Neural cell (in vitro differentiated cells): Measurements from ENCODE around the gene NSMCE1. TPM values are rescaled to one million over a fixed set of nuclear protein-coding genes. Genes with fewer than 3 reads are reported as not detected.

Experiments used
- H2AFZ ChIP-seq: fragments of 200-600, 300-800 bp; sonication (generic), shearing (Covaris generic); 2 replicates; pipeline ENCODE4 v1.6.0; 2014; ENCODE audit warnings: low read depth, mild to moderate bottlenecking, antibody characterized with exemption, low read length, moderate library complexity
- H3F3A ChIP-seq: fragments of 200-600 bp; shearing (Covaris generic); 2 replicates; pipeline ENCODE4 v1.6.1; 2016; ENCODE audit warnings: mild to moderate bottlenecking, moderate library complexity, mixed read lengths, antibody characterized with exemption, low read length; ENCODE audit not compliant: insufficient read depth, poor library complexity, severe bottlenecking
- H3K27ac ChIP-seq: fragments of 200-600, 300-800 bp; sonication (generic), shearing (Covaris generic); 2 replicates; pipeline ENCODE4 v1.5.1; 2014; ENCODE audit warnings: mild to moderate bottlenecking, low read length, moderate library complexity
- H3K27me3 ChIP-seq: fragments of 300-800, 200-600 bp; sonication (generic), shearing (Covaris generic); 2 replicates; pipeline ENCODE4 v1.6.0; 2014; ENCODE audit warnings: mild to moderate bottlenecking, low read depth, low read length, moderate library complexity; ENCODE audit not compliant: insufficient read depth
- H3K36me3 ChIP-seq: fragments of 300-800, 200-600 bp; sonication (generic), shearing (Covaris generic); 2 replicates; pipeline ENCODE4 v1.5.1; 2014; ENCODE audit warnings: mild to moderate bottlenecking, antibody characterized with exemption, low read length, moderate library complexity; ENCODE audit not compliant: insufficient read depth
- H3K4me2 ChIP-seq: fragments of 300-800, 200-600 bp; sonication (generic), shearing (Covaris generic); 2 replicates; pipeline ENCODE4 v1.6.0; 2014; ENCODE audit warnings: mild to moderate bottlenecking, low read length
- H3K4me3 ChIP-seq: fragments of 300-800, 200-600 bp; sonication (generic), shearing (Covaris generic); 2 replicates; pipeline ENCODE4 v1.5.1; 2014; ENCODE audit warnings: mild to moderate bottlenecking, low read length, moderate library complexity
- H3K79me2 ChIP-seq: fragments of 200-600 bp; shearing (Covaris generic); replicated peaks from 2 replicates; pipeline ENCODE4 v1.6.0; 2014; ENCODE audit warnings: mild to moderate bottlenecking, low read length, moderate library complexity; ENCODE audit not compliant: insufficient read depth
- H3K9ac ChIP-seq: fragments of 300-800, 200-600 bp; sonication (generic), shearing (Covaris generic); 2 replicates; pipeline ENCODE4 v1.6.1; 2016; ENCODE audit warnings: mild to moderate bottlenecking, low read length, mixed read lengths
- H3K9me2 ChIP-seq: fragments of 200-600 bp; shearing (Covaris generic); 2 replicates; pipeline ENCODE4 v1.6.1; 2016; ENCODE audit warnings: mild to moderate bottlenecking, low read length, mixed read lengths; ENCODE audit not compliant: insufficient read depth
- H3K9me3 ChIP-seq: fragments of 200-600, 300-800 bp; sonication (generic), shearing (Covaris generic); 2 replicates; pipeline ENCODE4 v1.6.1; 2016; ENCODE audit warnings: mild to moderate bottlenecking, mixed run types, low read length, moderate library complexity, mixed read lengths
- H4K20me1 ChIP-seq: fragments of 200-600 bp; shearing (Covaris generic); 2 replicates; pipeline ENCODE4 v1.6.1; 2016; ENCODE audit warnings: mild to moderate bottlenecking, mixed run types; ENCODE audit not compliant: insufficient read depth
- CTCF ChIP-seq: fragments of 450-650 bp; IDR thresholded peaks from 2 replicates; pipeline ENCODE4 v1.5.1; 2014; ENCODE audit warnings: antibody characterized with exemption, mild to moderate bottlenecking, moderate library complexity; ENCODE audit not compliant: poor library complexity, severe bottlenecking
- EP300 ChIP-seq: fragments of 450-650 bp; conservative IDR thresholded peaks from 2 replicates; pipeline ENCODE4 v1.6.1; 2014; ENCODE audit warnings: antibody characterized with exemption, mild to moderate bottlenecking, moderate library complexity; ENCODE audit not compliant: poor library complexity, severe bottlenecking
- EZH2 ChIP-seq: fragments of 200-600, 300-800 bp; shearing (Covaris generic), sonication (generic); IDR thresholded peaks from 2 replicates; pipeline ENCODE4 v1.6.1; 2014; ENCODE audit warnings: antibody characterized with exemption, low read length, borderline replicate concordance, mild to moderate bottlenecking; ENCODE audit not compliant: insufficient read depth, poor library complexity, severe bottlenecking
- MXI1 ChIP-seq: fragments of 450-650 bp; conservative IDR thresholded peaks from 2 replicates; pipeline ENCODE4 v1.6.1; 2014; ENCODE audit warnings: antibody characterized with exemption, mild to moderate bottlenecking; ENCODE audit not compliant: poor library complexity, severe bottlenecking
- POLR2AphosphoS5 ChIP-seq: IDR thresholded peaks from 2 replicates; pipeline ENCODE4 v1.6.1; 2012
- RAD21 ChIP-seq: fragments of 450-650 bp; conservative IDR thresholded peaks from 2 replicates; pipeline ENCODE4 v1.6.1; 2014; ENCODE audit warnings: antibody characterized with exemption, mild to moderate bottlenecking, moderate library complexity
- SMC3 ChIP-seq: fragments of 450-650 bp; conservative IDR thresholded peaks from 2 replicates; pipeline ENCODE4 v1.6.1; 2014; ENCODE audit warnings: antibody characterized with exemption, mild to moderate bottlenecking, moderate library complexity; ENCODE audit not compliant: poor library complexity
- TAF1 ChIP-seq: IDR thresholded peaks from 2 replicates; pipeline ENCODE4 v1.6.1; 2012; ENCODE audit warnings: low read depth
- polyA plus RNA-seq: library from polyadenylated mRNA; depleted of rRNA; stranded (reverse); fragments of >200 nt; gene quantifications from 2 replicates; pipeline ENCODE4 v1.2.3, GENCODE V29; 2014
- TF ChIP-seq, protein P1 (sequence below): IDR thresholded peaks from 2 replicates; pipeline ENCODE4 v1.6.1; 2012; ENCODE audit warnings: borderline replicate concordance

The NSMCE1 gene
- polyA plus RNA-seq, 1 donor from 2014 or later: 11.5 TPM

- Histone ChIP-seq H3K36me3 (no peaks in the 10 kb centered on the region), H3K27ac (no peak overlapping the region)
- TF ChIP-seq, protein P1, sequence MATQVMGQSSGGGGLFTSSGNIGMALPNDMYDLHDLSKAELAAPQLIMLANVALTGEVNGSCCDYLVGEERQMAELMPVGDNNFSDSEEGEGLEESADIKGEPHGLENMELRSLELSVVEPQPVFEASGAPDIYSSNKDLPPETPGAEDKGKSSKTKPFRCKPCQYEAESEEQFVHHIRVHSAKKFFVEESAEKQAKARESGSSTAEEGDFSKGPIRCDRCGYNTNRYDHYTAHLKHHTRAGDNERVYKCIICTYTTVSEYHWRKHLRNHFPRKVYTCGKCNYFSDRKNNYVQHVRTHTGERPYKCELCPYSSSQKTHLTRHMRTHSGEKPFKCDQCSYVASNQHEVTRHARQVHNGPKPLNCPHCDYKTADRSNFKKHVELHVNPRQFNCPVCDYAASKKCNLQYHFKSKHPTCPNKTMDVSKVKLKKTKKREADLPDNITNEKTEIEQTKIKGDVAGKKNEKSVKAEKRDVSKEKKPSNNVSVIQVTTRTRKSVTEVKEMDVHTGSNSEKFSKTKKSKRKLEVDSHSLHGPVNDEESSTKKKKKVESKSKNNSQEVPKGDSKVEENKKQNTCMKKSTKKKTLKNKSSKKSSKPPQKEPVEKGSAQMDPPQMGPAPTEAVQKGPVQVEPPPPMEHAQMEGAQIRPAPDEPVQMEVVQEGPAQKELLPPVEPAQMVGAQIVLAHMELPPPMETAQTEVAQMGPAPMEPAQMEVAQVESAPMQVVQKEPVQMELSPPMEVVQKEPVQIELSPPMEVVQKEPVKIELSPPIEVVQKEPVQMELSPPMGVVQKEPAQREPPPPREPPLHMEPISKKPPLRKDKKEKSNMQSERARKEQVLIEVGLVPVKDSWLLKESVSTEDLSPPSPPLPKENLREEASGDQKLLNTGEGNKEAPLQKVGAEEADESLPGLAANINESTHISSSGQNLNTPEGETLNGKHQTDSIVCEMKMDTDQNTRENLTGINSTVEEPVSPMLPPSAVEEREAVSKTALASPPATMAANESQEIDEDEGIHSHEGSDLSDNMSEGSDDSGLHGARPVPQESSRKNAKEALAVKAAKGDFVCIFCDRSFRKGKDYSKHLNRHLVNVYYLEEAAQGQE: no peak
- no peak for TF ChIP-seq SMC3
- TF ChIP-seq EZH2: no peak
- no peak for TF ChIP-seq TAF1
- TF ChIP-seq MXI1: no peak
- no peak for TF ChIP-seq POLR2AphosphoS5
- TF ChIP-seq EP300: no peak
- TF ChIP-seq RAD21: no peak
- no peak for TF ChIP-seq CTCF
Measured at GRCh38 chr16:27225536-27226360, 42.8 kb downstream of the NSMCE1 start.

GRCh38 chr16:27224741-27225300 is 43.8 kb downstream of the NSMCE1 start:
- no peak overlapping the region for H2AFZ ChIP-seq
- H3K4me3 ChIP-seq: no peak overlapping the region
- H3K79me2 ChIP-seq: no peaks in the 10 kb centered on the region
- H3K27ac ChIP-seq: no peak overlapping the region
- H3K36me3 ChIP-seq: no peaks in the 10 kb centered on the region
- H3K9me2 ChIP-seq: no peaks in the 10 kb centered on the region
- no peaks in the 10 kb centered on the region for H4K20me1 ChIP-seq
- H3K27me3 ChIP-seq: no peaks in the 10 kb centered on the region
- H3F3A ChIP-seq: no peaks in the 10 kb centered on the region
- TF ChIP-seq, protein P1: no peak
- TF ChIP-seq EZH2: no peak
- no peak for TF ChIP-seq SMC3
- no peak for TF ChIP-seq RAD21
- TF ChIP-seq TAF1: no peak
- no peak for TF ChIP-seq MXI1
- no peak for TF ChIP-seq EP300
- TF ChIP-seq POLR2AphosphoS5: no peak
- no peak for TF ChIP-seq CTCF
- H3K9me3 ChIP-seq: no peaks in the 10 kb centered on the region
- no peak overlapping the region for H3K9ac ChIP-seq
- no peak overlapping the region for H3K4me2 ChIP-seq

More at GRCh38 chr16:27225536-27226360, 42.8 kb downstream of the NSMCE1 start:
- no peaks in the 10 kb centered on the region for H3K27me3 ChIP-seq
- H3K4me3 ChIP-seq: no peak overlapping the region
- no peaks in the 10 kb centered on the region for H3K9me2 ChIP-seq
- no peaks in the 10 kb centered on the region for H3K79me2 ChIP-seq
- H2AFZ ChIP-seq: no peak overlapping the region
- H3K9ac ChIP-seq: no peak overlapping the region
- no peaks in the 10 kb centered on the region for H4K20me1 ChIP-seq
- no peaks in the 10 kb centered on the region for H3K9me3 ChIP-seq
- H3K4me2 ChIP-seq: no peak overlapping the region
- no peaks in the 10 kb centered on the region for H3F3A ChIP-seq
